CD4-positive, alpha-beta T cell (primary cell): Measurements from ENCODE around the gene TRMU. TPM values are rescaled to one million over a fixed set of nuclear protein-coding genes. Genes with fewer than 3 reads are reported as not detected.

Experiments used
- ATAC-seq: fragments of 200-7000 bp; cut with Tn5 transposase; one replicate; pipeline ENCODE4 v1.10.0; 2022; ENCODE audit warnings: mild to moderate bottlenecking; ENCODE audit not compliant: poor library complexity
- CTCF ChIA-PET: fragments of 350-600 bp; sonication (Branson Sonifier 250); formaldehyde crosslinking; loops from one replicate; lab custom pipeline; 2021; ENCODE audit warnings: antibody characterized with exemption, inconsistent platforms; lab: Charles Lee
- POLR2A ChIA-PET: fragments of 350-600 bp; sonication (Branson Sonifier 250); formaldehyde crosslinking; loops from one replicate; lab custom pipeline; 2021; ENCODE audit warnings: antibody characterized with exemption, inconsistent platforms; lab: Charles Lee
- DNase-seq, 14 experiments: peaks; one replicate each; pipeline ENCODE4 v3.0.0-alpha.2; 2013 to 2020; ENCODE audit warnings: mixed read lengths in 2 of 14
- H3K27ac ChIP-seq, 2 donors: one replicate each; pipeline versions ENCODE4 v1.5.1 to v1.7.0; 2013; ENCODE audit warnings: low read length in 2 of 2, low read depth in 1 of 2, mild to moderate bottlenecking in 1 of 2
- H3K27me3 ChIP-seq, 2 experiments: 1 replicate in 1 of 2; 2 replicates in 1 of 2; pipeline versions ENCODE4 v1.6.1 to v1.7.0; 2013; ENCODE audit warnings: low read length in 2 of 2, control low read depth in 1 of 2, mild to moderate bottlenecking in 1 of 2, moderate library complexity in 1 of 2; ENCODE audit not compliant: insufficient read depth in 2 of 2, control insufficient read depth in 1 of 2
- H3K36me3 ChIP-seq: one replicate; pipeline ENCODE4 v1.6.1; 2013; ENCODE audit warnings: low read length, control low read depth; ENCODE audit not compliant: insufficient read depth
- H3K4me1 ChIP-seq: one replicate; pipeline ENCODE4 v1.6.1; 2013; ENCODE audit warnings: low read length, control low read depth; ENCODE audit not compliant: insufficient read depth
- H3K4me3 ChIP-seq: one replicate; pipeline ENCODE4 v1.5.1; 2013; ENCODE audit warnings: mild to moderate bottlenecking, low read length, moderate library complexity
- H3K9me3 ChIP-seq, 2 experiments: 1 replicate in 1 of 2; 2 replicates in 1 of 2; pipeline versions ENCODE4 v1.6.1 to v1.7.0; 2013; ENCODE audit warnings: low read length in 2 of 2, mild to moderate bottlenecking in 2 of 2, control low read depth in 1 of 2, moderate library complexity in 1 of 2; ENCODE audit not compliant: control insufficient read depth in 1 of 2, insufficient read depth in 1 of 2
- H3K27ac Mint-ChIP-seq: one replicate; pipeline ENCODE4 v1.8.0; 2020; ENCODE audit warnings: mixed read lengths
- H3K27me3 Mint-ChIP-seq: one replicate; pipeline ENCODE4 v1.8.0; 2021; ENCODE audit warnings: mixed read lengths
- H3K36me3 Mint-ChIP-seq: one replicate; pipeline ENCODE4 v1.8.0; 2021; ENCODE audit warnings: low read depth, mixed read lengths
- H3K4me1 Mint-ChIP-seq: one replicate; pipeline ENCODE4 v1.8.0; 2021; ENCODE audit warnings: low read depth, mixed read lengths
- H3K4me3 Mint-ChIP-seq: one replicate; pipeline ENCODE4 v1.8.0; 2020; ENCODE audit warnings: mild to moderate bottlenecking, mixed read lengths
- H3K9me3 Mint-ChIP-seq: one replicate; pipeline ENCODE4 v1.8.0; 2020; ENCODE audit warnings: mixed read lengths
- intact Hi-C, 2 experiments: fragments of 100-400 bp; cut with DNase I in 1 of 2; cut with micrococcal nuclease in 1 of 2; formaldehyde crosslinking; loops; one replicate each; pipeline versions ENCODE4 v1.15.1 to v1.9.0; 2023 to 2025; cut with DNase I, micrococcal nuclease
- total RNA-seq, 174 experiments: library from RNA in 2 of 174; stranded (reverse) in 2 of 174; gene quantifications; one replicate each; pipeline ENCODE4 v1.2.3 and lab custom pipeline; 2021 to 2026
- TF ChIP-seq, protein P1 (sequence below): fragments of 200-600 bp; IDR thresholded peaks from one replicate; pipeline ENCODE4 v1.8.0; 2022; ENCODE audit warnings: antibody characterized with exemption, mild to moderate bottlenecking

Gene TRMU
- total RNA-seq, 2 experiments from 2014 or later: 65.2 to 65.4 TPM

DNA sequence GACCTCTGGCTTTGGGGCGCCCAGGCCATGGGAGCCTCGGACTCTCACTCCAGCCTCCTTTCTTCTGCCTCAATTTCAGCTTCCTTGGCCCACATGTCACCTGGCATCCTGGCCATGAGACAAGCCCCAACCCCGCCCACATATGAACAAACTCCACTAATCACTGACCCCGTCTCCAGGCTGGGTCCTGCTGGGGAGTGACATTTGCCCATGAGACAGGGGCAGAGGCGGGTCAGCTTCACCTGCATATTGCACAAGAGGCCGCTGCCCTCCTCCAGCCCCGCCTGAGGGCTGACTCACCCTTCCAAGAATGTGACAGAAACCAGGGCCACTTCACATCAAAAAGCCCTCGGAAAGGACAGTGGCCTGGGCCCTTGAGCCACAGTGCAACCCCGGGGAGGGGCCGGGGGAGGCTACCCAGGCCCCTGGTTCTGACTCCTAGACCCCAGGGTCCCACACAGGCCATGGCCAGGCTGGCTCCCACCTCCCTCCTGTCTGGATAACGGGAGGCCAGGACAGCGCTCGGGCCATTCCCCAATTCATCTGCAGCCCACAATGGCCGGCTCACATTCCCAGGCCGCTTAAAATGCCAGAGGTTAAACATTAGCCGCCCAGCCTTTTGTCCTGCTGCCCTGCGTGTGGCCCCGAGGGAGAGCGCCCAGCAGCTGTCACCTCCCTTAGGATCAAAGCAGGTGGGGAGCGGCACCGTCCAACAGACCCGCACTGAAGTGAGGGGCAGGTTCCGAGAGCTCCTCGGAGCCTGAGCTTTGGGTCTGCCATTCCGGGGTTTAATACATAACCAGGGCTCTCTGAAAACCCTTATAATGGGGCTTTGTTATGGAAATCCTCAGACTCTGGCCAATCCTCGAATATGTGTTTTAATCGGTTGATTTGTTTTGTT, 42.3 kb downstream of the TRMU start:
- ATAC-seq (no peak), DNase-seq (no peak)
- H3K27me3 Mint-ChIP-seq: no peaks in the 10 kb centered on the region
- peaks cover 12 to 41% of the 10 kb centered on the region in 2 experiments for H3K9me3 ChIP-seq
- H3K27ac Mint-ChIP-seq: no peak overlapping the region
- peaks cover 2% of the 10 kb centered on the region for H3K9me3 Mint-ChIP-seq
- intact Hi-C loops: no loop called here
- H3K4me3 ChIP-seq: no peak overlapping the region
- H3K27me3 ChIP-seq: no peaks in the 10 kb centered on the region
- H3K4me1 Mint-ChIP-seq: peaks cover 17% of the 10 kb centered on the region
- TF ChIP-seq, protein P1, sequence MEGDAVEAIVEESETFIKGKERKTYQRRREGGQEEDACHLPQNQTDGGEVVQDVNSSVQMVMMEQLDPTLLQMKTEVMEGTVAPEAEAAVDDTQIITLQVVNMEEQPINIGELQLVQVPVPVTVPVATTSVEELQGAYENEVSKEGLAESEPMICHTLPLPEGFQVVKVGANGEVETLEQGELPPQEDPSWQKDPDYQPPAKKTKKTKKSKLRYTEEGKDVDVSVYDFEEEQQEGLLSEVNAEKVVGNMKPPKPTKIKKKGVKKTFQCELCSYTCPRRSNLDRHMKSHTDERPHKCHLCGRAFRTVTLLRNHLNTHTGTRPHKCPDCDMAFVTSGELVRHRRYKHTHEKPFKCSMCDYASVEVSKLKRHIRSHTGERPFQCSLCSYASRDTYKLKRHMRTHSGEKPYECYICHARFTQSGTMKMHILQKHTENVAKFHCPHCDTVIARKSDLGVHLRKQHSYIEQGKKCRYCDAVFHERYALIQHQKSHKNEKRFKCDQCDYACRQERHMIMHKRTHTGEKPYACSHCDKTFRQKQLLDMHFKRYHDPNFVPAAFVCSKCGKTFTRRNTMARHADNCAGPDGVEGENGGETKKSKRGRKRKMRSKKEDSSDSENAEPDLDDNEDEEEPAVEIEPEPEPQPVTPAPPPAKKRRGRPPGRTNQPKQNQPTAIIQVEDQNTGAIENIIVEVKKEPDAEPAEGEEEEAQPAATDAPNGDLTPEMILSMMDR: no peak
- no peaks in the 10 kb centered on the region for H3K36me3 ChIP-seq
- POLR2A ChIA-PET: no interaction called here
- no peaks in the 10 kb centered on the region for H3K36me3 Mint-ChIP-seq
- no peak overlapping the region for H3K4me3 Mint-ChIP-seq
- CTCF ChIA-PET: interaction anchor here (1.1 kb wide), 1 partner anchor 10 kb away, joined by 3 read pairs; no protein-coding TSS in a partner anchor
- H3K27ac ChIP-seq: no peak overlapping the region
- H3K4me1 ChIP-seq: peaks cover 19% of the 10 kb centered on the region

GRCh38 chr22:46378426-46379065, 43.0 kb downstream of the TRMU start:
- POLR2A ChIA-PET: no interaction called here
- no peaks in the 10 kb centered on the region for H3K36me3 Mint-ChIP-seq
- no peak overlapping the region for H3K4me3 Mint-ChIP-seq
- H3K27me3 Mint-ChIP-seq: no peaks in the 10 kb centered on the region
- Histone ChIP-seq H3K9me3 (peaks cover 12 to 38% of the 10 kb centered on the region in 2 experiments), H3K4me3 (no peak overlapping the region), H3K27me3 (no peaks in the 10 kb centered on the region), H3K36me3 (no peaks in the 10 kb centered on the region), H3K27ac (no peak overlapping the region), H3K4me1 (peaks cover 12% of the 10 kb centered on the region)
- H3K9me3 Mint-ChIP-seq: peaks cover 2% of the 10 kb centered on the region
- TF ChIP-seq, protein P1: no peak
- CTCF ChIA-PET: interaction anchor here (1.1 kb wide), 1 partner anchor 11 kb away, joined by 3 read pairs; no protein-coding TSS in a partner anchor
- DNase-seq (no peak), ATAC-seq (no peak)
- H3K27ac Mint-ChIP-seq: no peak overlapping the region
- intact Hi-C loops: no loop called here
- peaks cover 14% of the 10 kb centered on the region for H3K4me1 Mint-ChIP-seq

DNA sequence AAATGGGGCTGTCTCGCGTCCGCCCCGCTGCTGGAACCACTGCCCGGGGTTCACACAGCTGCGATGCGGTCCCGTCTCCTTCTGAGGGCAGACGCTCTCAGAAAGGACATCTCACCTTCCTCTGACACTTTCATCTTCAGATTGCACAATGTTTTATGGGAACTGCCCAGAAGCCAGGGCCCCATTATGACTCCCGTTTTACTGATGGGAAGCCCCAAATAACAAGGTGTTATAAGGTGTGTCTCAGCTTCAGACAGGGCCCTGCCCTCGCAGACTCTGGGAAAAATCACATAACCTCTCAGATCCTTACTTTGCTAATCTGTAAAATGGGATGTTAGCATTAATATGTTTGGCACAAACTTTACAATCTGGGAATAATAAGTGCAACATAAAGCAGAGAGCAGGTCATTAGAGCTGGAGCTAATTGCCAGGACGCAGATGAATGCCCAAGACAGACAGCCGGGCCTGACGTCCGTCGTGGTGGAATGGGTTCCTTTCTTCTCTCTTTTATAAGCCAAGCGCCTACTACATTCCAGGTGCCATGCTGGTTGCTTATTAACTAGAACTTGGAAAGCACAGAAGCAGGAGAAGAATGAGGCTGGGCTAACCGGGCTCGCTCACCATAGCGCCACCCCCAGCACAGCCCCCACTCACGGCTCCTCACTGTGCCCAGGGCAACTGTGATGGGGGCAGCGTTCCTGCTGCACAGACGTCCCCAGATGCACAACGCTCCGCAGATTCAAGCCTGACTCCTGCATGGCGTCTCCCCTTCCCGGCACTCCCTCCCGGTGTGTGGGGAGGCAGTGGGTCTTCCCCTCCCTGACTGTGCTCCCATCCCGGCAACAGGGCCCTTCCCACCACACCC, 43.8 kb downstream of the TRMU start:
- Histone ChIP-seq H3K4me1 (peaks cover 5% of the 10 kb centered on the region), H3K4me3 (no peak overlapping the region), H3K27me3 (no peaks in the 10 kb centered on the region), H3K36me3 (no peaks in the 10 kb centered on the region), H3K9me3 (peaks cover 12 to 33% of the 10 kb centered on the region in 2 experiments), H3K27ac (no peak overlapping the region)
- intact Hi-C loops: no loop called here
- ATAC-seq: no peak
- Mint-ChIP-seq H3K9me3 (peaks cover 2% of the 10 kb centered on the region), H3K4me3 (no peak overlapping the region), H3K27me3 (no peaks in the 10 kb centered on the region), H3K4me1 (peaks cover 6% of the 10 kb centered on the region), H3K36me3 (no peaks in the 10 kb centered on the region), H3K27ac (no peak overlapping the region)
- TF ChIP-seq, protein P1: no peak
- CTCF ChIA-PET: no interaction called here
- POLR2A ChIA-PET: no interaction called here
- no peak for DNase-seq
